PC-3 (cell line): ENCODE data around the gene BTBD6. TPM values are rescaled to one million over a fixed set of nuclear protein-coding genes. Genes with fewer than 3 reads are reported as not detected.

Experiments
- ATAC-seq: fragments of 200-7000 bp; cut with Tn5 transposase; 2 replicates; pipeline ENCODE4 v1.9.1; 2020; ENCODE audit warnings: mild to moderate bottlenecking, moderate library complexity
- BruUV-seq: library from RNA; stranded (reverse); fragments of 400-500 nt; replicated peaks from 2 replicates; lab custom pipeline; 2021; lab: Mats Ljungman, UMichigan
- CTCF ChIA-PET: fragments of 300-600 bp; sonication (Branson Sonifier 250); formaldehyde crosslinking; loops from one replicate; lab custom pipeline; 2022; ENCODE audit warnings: antibody characterized with exemption; lab: Charles Lee
- POLR2A ChIA-PET: fragments of 300-600 bp; sonication (Branson Sonifier 250); formaldehyde crosslinking; loops from one replicate; lab custom pipeline; 2022; ENCODE audit warnings: antibody characterized with exemption; ENCODE audit not compliant: unreplicated experiment; lab: Charles Lee
- DNase-seq: peaks from one replicate; pipeline ENCODE4 v3.0.0-alpha.2; 2015
- H2AFZ ChIP-seq: fragments of 300-600 bp; sonication (generic); 2 replicates; pipeline ENCODE4 v1.6.0; 2016; ENCODE audit warnings: antibody characterized with exemption, low read length
- H3F3A ChIP-seq: fragments of 300-600 bp; sonication (generic); one replicate; pipeline ENCODE4 v1.6.0; 2017; ENCODE audit warnings: antibody characterized with exemption, low read length, control low read depth, mild to moderate bottlenecking; ENCODE audit not compliant: unreplicated experiment
- H3K27ac ChIP-seq: fragments of 300-600 bp; sonication (generic); 2 replicates; pipeline ENCODE4 v1.5.1; 2016; ENCODE audit warnings: mild to moderate bottlenecking, low read length
- H3K27me3 ChIP-seq: fragments of 300-600 bp; sonication (generic); 2 replicates; pipeline ENCODE4 v1.6.1; 2016; ENCODE audit warnings: low read length, mixed read lengths
- H3K36me3 ChIP-seq: fragments of 300-600 bp; sonication (generic); 2 replicates; pipeline ENCODE4 v1.6.1; 2016; ENCODE audit warnings: low read depth, mixed run types, low read length, mixed read lengths
- H3K4me1 ChIP-seq: fragments of 300-600 bp; sonication (generic); 2 replicates; pipeline ENCODE4 v1.5.1; 2016; ENCODE audit warnings: low read length; ENCODE audit not compliant: insufficient read depth
- H3K4me2 ChIP-seq: fragments of 300-600 bp; sonication (generic); 2 replicates; pipeline ENCODE4 v1.6.0; 2016; ENCODE audit warnings: low read length
- H3K4me3 ChIP-seq: fragments of 300-600 bp; sonication (generic); 2 replicates; pipeline ENCODE4 v1.5.1; 2016; ENCODE audit warnings: mild to moderate bottlenecking, low read length, mixed read lengths
- H3K79me2 ChIP-seq: fragments of 300-600 bp; sonication (generic); 2 replicates; pipeline ENCODE4 v1.6.1; 2017; ENCODE audit warnings: low read length, mixed read lengths
- H3K9ac ChIP-seq: fragments of 300-600 bp; sonication (generic); 2 replicates; pipeline ENCODE4 v1.6.0; 2016; ENCODE audit warnings: mild to moderate bottlenecking, low read length
- H3K9me2 ChIP-seq: fragments of 300-600 bp; sonication (generic); replicated peaks from 2 replicates; pipeline ENCODE4 v1.6.1; 2016; ENCODE audit warnings: mixed run types, low read length, mixed read lengths
- H3K9me3 ChIP-seq: fragments of 300-600 bp; sonication (generic); 2 replicates; pipeline ENCODE4 v1.6.1; 2016; ENCODE audit warnings: low read length, mixed read lengths
- H4K20me1 ChIP-seq: fragments of 300-600 bp; sonication (generic); 2 replicates; pipeline ENCODE4 v1.6.1; 2016; ENCODE audit warnings: low read length, mixed read lengths
- CTCF ChIP-seq: fragments of 300-600 bp; sonication (generic); conservative IDR thresholded peaks from 2 replicates; pipeline ENCODE4 v1.5.1; 2017; ENCODE audit warnings: antibody characterized with exemption, low read depth, mild to moderate bottlenecking, low read length
- EZH2 ChIP-seq: fragments of 300-600 bp; sonication (generic); IDR thresholded peaks from one replicate; pipeline ENCODE4 v1.6.1; 2017; ENCODE audit warnings: antibody characterized with exemption, mild to moderate bottlenecking, low read length; ENCODE audit not compliant: unreplicated experiment
- EZH2phosphoT487 ChIP-seq: fragments of 300-600 bp; sonication (generic); IDR thresholded peaks from 2 replicates; pipeline ENCODE4 v1.6.1; 2018; ENCODE audit warnings: mild to moderate bottlenecking, antibody characterized with exemption, low read length, borderline replicate concordance
- intact Hi-C: fragments of 100-400 bp; cut with micrococcal nuclease; formaldehyde crosslinking; loops from 2 replicates; pipeline ENCODE4 v1.9.0; 2023
- total RNA-seq: library from RNA; depleted of rRNA; stranded (reverse); fragments of >200 nt; gene quantifications from 2 replicates; pipeline ENCODE4 v1.2.3, GENCODE V29; 2014

BTBD6 gene
- total RNA-seq, 1 experiment from 2014 or later: 104 TPM

- Histone ChIP-seq H3K27ac (no peak overlapping the region), H3K4me3 (no peak overlapping the region), H3K9ac (no peak overlapping the region), H3K79me2 (no peaks in the 10 kb centered on the region), H4K20me1 (no peaks in the 10 kb centered on the region), H3K9me2 (no peaks in the 10 kb centered on the region), H3K4me1 (no peaks in the 10 kb centered on the region), H3F3A (no peaks in the 10 kb centered on the region), H2AFZ (no peak overlapping the region), H3K4me2 (no peak overlapping the region), H3K27me3 (no peaks in the 10 kb centered on the region), H3K9me3 (no peaks in the 10 kb centered on the region), H3K36me3 (no peaks in the 10 kb centered on the region; the same call in none of the 2 replicates)
- no TSS peak for BruUV-seq
- no peak for ATAC-seq
- TF ChIP-seq EZH2phosphoT487 (no peak), CTCF (no peak), EZH2 (no peak)
- DNase-seq: no peak
- intact Hi-C loops: no loop called here
- ChIA-PET POLR2A (no interaction called here), CTCF (no interaction called here)
Observed at GRCh38 chr14:105214324-105214915, 33.9 kb upstream of the BTBD6 start.

GRCh38 chr14:105215602-105216001 lies 32.7 kb upstream of the BTBD6 start:
- Histone ChIP-seq H3K4me3 (no peak overlapping the region), H3K9ac (no peak overlapping the region), H3K4me1 (no peaks in the 10 kb centered on the region), H3K9me2 (no peaks in the 10 kb centered on the region), H4K20me1 (no peaks in the 10 kb centered on the region), H3K4me2 (no peak overlapping the region), H3K27ac (no peak overlapping the region), H3K36me3 (no peaks in the 10 kb centered on the region; the same call in none of the 2 replicates), H3K27me3 (no peaks in the 10 kb centered on the region), H3F3A (no peaks in the 10 kb centered on the region), H3K79me2 (no peaks in the 10 kb centered on the region), H2AFZ (no peak overlapping the region), H3K9me3 (no peaks in the 10 kb centered on the region)
- ChIA-PET CTCF (no interaction called here), POLR2A (no interaction called here)
- intact Hi-C loops: no loop called here
- DNase-seq: no peak
- BruUV-seq: no TSS peak
- no peak for ATAC-seq
- no peak for TF ChIP-seq CTCF
- TF ChIP-seq EZH2phosphoT487: no peak
- TF ChIP-seq EZH2: no peak

- ATAC-seq (no peak), DNase-seq (no peak)
- no peak for TF ChIP-seq EZH2
- no peak for TF ChIP-seq EZH2phosphoT487
- TF ChIP-seq CTCF: no peak
- no peaks in the 10 kb centered on the region for H3K27me3 ChIP-seq
- H3K9ac ChIP-seq: no peak overlapping the region
- H2AFZ ChIP-seq: no peak overlapping the region
- no peaks in the 10 kb centered on the region for H3K4me1 ChIP-seq
- BruUV-seq: no TSS peak
- no peaks in the 10 kb centered on the region for H3F3A ChIP-seq
- H3K9me3 ChIP-seq: no peaks in the 10 kb centered on the region
- intact Hi-C loops: no loop called here
- no peaks in the 10 kb centered on the region for H3K79me2 ChIP-seq
- no peak overlapping the region for H3K27ac ChIP-seq
- H3K4me3 ChIP-seq: no peak overlapping the region
- H3K36me3 ChIP-seq: no peaks in the 10 kb centered on the region; the same call in none of the 2 replicates
- no peaks in the 10 kb centered on the region for H4K20me1 ChIP-seq
- POLR2A ChIA-PET: no interaction called here
- H3K4me2 ChIP-seq: no peak overlapping the region
- H3K9me2 ChIP-seq: no peaks in the 10 kb centered on the region
- CTCF ChIA-PET: no interaction called here
Observed at GRCh38 chr14:105216490-105217247, 31.7 kb upstream of the BTBD6 start.
